GM10266 (cell line): ENCODE data around the gene PPP1CC.
"Not testable (repeated sequence)": the region's sequence is repeated elsewhere in the genome, so short reads cannot be mapped to it uniquely, and the experiment has no call there.

Experiments
- DNase-seq: peaks from one replicate; pipeline ENCODE4 v3.0.0; 2012; ENCODE audit errors: extremely low spot score
- TF ChIP-seq, protein P1 (sequence below): IDR thresholded peaks from 2 replicates; pipeline ENCODE4 v1.5.1; 2012; ENCODE audit warnings: mild to moderate bottlenecking, low read depth; ENCODE audit not compliant: control insufficient read depth, insufficient read depth; ENCODE audit errors: missing control alignments

The PPP1CC gene

DNA sequence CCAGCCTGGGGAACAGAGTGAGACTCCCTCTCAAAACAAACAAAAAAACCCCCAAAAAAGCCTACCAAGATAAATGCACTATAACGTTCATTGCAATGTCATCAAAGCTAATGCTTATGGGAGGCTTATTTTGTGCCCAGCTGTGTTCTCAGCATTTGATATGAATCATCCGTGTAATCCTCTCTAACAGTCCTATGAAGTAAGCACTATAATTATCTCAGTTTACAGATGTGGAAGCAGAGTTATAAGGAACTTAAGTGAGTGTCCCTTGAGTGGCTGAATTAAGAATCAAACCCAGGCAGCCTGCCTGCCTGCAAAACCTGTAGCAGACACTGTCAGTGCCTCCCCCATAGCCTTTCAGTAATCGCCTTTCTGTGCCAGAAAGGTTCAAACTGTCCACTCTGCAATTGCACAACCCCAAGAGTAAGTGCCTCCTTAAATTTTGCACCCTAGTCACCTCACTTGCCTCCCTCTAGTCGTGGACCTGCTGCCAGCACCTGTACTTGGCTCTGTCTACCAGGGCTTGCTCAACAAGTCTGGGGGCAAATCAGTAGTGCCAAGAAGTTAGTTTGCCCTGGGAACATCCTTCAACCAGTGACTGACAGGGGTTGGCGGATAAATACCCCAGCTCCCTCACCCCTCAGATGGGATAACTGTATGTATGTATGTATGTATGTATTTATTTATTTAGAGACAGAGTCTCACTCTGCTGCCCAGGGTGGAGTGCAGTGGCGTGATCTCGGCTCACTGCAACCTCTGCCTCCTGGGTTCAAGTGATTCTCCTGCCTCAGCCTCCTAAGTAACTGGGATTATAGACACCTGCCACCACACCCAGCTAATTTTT is 23.8 kb upstream of the PPP1CC start:
- DNase-seq: no peak
- TF ChIP-seq, protein P1, sequence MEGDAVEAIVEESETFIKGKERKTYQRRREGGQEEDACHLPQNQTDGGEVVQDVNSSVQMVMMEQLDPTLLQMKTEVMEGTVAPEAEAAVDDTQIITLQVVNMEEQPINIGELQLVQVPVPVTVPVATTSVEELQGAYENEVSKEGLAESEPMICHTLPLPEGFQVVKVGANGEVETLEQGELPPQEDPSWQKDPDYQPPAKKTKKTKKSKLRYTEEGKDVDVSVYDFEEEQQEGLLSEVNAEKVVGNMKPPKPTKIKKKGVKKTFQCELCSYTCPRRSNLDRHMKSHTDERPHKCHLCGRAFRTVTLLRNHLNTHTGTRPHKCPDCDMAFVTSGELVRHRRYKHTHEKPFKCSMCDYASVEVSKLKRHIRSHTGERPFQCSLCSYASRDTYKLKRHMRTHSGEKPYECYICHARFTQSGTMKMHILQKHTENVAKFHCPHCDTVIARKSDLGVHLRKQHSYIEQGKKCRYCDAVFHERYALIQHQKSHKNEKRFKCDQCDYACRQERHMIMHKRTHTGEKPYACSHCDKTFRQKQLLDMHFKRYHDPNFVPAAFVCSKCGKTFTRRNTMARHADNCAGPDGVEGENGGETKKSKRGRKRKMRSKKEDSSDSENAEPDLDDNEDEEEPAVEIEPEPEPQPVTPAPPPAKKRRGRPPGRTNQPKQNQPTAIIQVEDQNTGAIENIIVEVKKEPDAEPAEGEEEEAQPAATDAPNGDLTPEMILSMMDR: no peak

DNA sequence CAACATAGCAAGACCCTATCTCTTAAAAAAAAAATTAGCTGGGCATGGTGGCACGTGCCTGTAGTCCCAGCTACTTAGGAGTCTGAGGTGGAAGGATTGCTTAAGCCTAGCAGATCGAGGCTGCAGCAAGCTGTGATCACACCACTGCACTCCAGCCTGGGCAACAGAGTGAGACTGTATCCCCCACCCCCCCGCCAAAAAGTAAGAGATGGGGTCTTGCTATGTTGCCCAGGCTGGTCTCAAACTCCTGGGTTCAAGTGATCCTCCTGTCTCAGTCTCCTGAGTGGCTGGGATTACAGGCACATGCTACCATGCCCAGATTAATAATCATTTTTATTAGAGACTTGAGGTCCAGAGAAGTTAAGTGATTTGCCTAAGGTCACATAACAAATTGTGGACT is 22.9 kb upstream of the PPP1CC start:
- DNase-seq: not testable (repeated sequence)

DNA sequence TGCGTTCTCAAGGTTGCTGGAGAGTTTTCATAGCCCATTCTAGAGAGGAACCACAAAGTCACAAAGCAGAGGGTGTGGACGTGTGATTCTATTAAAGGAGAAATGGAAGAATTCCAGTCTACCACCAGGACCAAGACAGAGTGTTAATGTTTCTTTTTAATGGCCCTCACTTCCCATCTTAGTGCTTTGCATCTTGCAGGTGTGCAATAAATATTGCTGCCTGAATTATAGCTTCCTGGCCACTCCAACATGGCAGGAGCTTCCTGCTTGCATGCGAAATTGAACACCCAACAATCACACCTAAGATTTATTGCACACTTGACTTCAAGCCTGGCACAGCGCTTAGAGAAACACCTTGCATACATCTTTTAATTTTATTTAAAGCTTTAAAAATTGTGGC is 22.4 kb upstream of the PPP1CC start:
- TF ChIP-seq, protein P1: no peak
- no peak for DNase-seq

DNA sequence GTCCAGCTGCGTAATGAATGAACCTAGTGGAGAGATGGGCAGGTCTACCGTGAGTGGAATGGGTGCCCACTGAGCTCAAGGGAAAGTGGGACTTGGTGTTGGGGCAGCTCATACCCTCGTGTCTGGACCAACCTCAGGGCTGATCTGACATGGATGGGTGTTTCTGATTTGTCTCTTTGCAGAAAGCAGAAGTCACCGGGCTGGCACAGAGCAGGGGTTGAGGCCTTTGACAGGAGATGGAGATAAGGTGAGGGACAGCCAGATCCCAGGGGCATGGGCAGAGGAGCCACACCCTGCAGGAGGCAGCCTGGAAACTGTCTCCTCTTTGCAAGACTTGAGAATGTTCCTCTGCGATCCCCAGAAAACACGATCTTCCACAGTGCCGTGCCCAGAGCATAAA is 20.9 kb upstream of the PPP1CC start:
- DNase-seq: no peak
- TF ChIP-seq, protein P1: no peak

DNA sequence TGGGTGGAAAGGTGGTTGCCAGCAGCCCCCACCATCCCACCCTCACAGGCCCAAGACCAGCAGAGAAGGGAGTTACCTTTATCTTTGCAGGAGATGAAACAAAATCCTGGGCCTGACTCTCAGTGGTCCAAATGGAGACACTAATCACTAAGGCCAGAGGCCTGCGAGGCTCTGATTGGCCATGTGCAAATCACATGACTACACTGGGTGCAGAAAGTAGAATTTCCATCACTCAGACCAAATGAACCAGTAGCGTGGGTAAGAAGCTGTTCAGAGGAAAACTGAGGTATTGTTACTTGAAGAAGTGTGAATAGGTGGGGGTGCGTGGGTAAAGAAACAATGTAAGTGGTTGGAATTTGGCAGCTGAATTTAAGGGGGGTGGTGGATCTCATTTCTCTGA is 20.2 kb upstream of the PPP1CC start:
- no peak for DNase-seq
- TF ChIP-seq, protein P1: no peak

DNA sequence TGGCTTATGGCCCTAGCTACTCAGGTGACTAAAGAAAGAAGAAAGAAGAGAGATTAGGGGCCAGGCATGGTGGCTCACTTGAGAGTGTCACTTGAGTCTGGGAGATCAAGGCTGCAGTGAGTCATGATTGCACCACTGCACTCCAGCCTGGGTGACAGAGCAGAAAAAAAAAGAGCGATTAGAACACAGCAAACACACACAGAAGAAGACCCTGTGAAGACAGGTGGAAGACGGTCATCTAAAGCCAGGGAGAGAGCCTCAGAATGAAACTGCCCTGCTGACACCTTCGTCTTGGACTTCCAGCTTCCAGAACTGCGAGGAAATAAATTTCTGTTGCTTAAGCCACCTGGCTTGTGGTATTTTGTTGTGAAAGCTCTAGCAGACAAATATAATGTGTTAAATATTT is 17.5 kb upstream of the PPP1CC start:
- TF ChIP-seq, protein P1: no peak
- DNase-seq: no peak

DNA sequence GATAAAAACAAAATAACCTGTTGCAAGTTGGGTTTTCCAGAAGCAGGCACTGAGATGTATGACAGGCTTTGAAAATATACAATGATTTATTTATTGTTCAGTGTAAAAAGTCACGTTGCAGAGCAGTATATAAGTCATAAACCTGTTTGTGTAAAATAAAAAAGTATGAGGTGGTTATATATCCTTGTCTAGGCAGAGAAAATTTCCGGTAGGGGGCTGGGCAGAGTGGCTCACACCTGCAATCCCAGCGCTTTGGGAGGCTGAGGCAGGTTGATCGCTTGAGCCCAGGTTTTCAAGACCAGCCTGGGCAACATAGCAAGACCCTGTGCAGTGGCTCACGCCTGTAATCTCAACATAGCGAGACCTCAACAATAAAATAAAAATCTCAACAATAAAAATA is 16.2 kb upstream of the PPP1CC start:
- no peak for DNase-seq
- TF ChIP-seq, protein P1: no peak
